NCI-H226 (cell line): ENCODE data around the gene PDS5A.
"Not testable (repeated sequence)": the region's sequence is repeated elsewhere in the genome, so short reads cannot be mapped to it uniquely, and the experiment has no call there.

Experiments used
- DNase-seq: peaks from one replicate; pipeline ENCODE4 v3.0.0-alpha.2; 2015

The PDS5A gene

GRCh38 chr4:39977489-39978377 lies at the start of gene PDS5A:
PDS5A (minus strand) TSS chr4:39977911; CDS start chr4:39976577, 1,334 bp downstream.
- peak; percentile 83 for DNase-seq

- DNase-seq = not testable (repeated sequence)
Measured at GRCh38 chr4:40024049-40024448, 46.3 kb upstream of the PDS5A start.

GRCh38 chr4:40021116-40021515 lies 43.4 kb upstream of the PDS5A start:
- DNase-seq = not testable (repeated sequence)

- DNase-seq = no peak
Measured at GRCh38 chr4:40020221-40020620, 42.5 kb upstream of the PDS5A start.

- no peak for DNase-seq
Measured at GRCh38 chr4:40016007-40016406, 38.3 kb upstream of the PDS5A start.

GRCh38 chr4:40003986-40004385 lies 26.3 kb upstream of the PDS5A start:
- peak; percentile 32 for DNase-seq

GRCh38 chr4:40000711-40001110 lies 23.0 kb upstream of the PDS5A start:
- no peak for DNase-seq

- DNase-seq = no peak
Measured at GRCh38 chr4:39998659-39999345, 21.1 kb upstream of the PDS5A start.

GRCh38 chr4:39996811-39997210 lies 19.1 kb upstream of the PDS5A start:
- no peak for DNase-seq

GRCh38 chr4:39994406-39994805 lies 16.7 kb upstream of the PDS5A start:
- no peak for DNase-seq

GRCh38 chr4:39989381-39989780 lies 11.7 kb upstream of the PDS5A start:
- not testable (repeated sequence) for DNase-seq

GRCh38 chr4:39987485-39987884 lies 9.8 kb upstream of the PDS5A start:
- no peak for DNase-seq

GRCh38 chr4:39978904-39979303 lies 1.2 kb upstream of the PDS5A start:
- no peak for DNase-seq

- no peak for DNase-seq
Measured at GRCh38 chr4:39978378-39978775, 666 bp upstream of the PDS5A start.

- peak; percentile 7 for DNase-seq
Measured at GRCh38 chr4:39976945-39977488, 694 bp downstream of the PDS5A start.

GRCh38 chr4:39976141-39976944 lies 1.4 kb downstream of the PDS5A start:
- peak; percentile 55 for DNase-seq

- no peak for DNase-seq
Measured at GRCh38 chr4:39975488-39976089, 2.1 kb downstream of the PDS5A start.

- not testable (repeated sequence) for DNase-seq
Measured at GRCh38 chr4:39973052-39973451, 4.7 kb downstream of the PDS5A start.

- peak; percentile 88 for DNase-seq
Measured at GRCh38 chr4:39970671-39971640, 6.8 kb downstream of the PDS5A start.

GRCh38 chr4:39963656-39964055 lies 14.1 kb downstream of the PDS5A start:
- no peak for DNase-seq

- DNase-seq = no peak
Measured at GRCh38 chr4:39961311-39961877, 16.3 kb downstream of the PDS5A start.
